ENCODE results near the gene ZNF500. TPM values are rescaled to one million over a fixed set of nuclear protein-coding genes. Genes with fewer than 3 reads are reported as not detected.

Gene ZNF500
- total RNA-seq, 3 donors from 2014 or later: 8.2 to 17.0 (median 16.4) TPM

DNA sequence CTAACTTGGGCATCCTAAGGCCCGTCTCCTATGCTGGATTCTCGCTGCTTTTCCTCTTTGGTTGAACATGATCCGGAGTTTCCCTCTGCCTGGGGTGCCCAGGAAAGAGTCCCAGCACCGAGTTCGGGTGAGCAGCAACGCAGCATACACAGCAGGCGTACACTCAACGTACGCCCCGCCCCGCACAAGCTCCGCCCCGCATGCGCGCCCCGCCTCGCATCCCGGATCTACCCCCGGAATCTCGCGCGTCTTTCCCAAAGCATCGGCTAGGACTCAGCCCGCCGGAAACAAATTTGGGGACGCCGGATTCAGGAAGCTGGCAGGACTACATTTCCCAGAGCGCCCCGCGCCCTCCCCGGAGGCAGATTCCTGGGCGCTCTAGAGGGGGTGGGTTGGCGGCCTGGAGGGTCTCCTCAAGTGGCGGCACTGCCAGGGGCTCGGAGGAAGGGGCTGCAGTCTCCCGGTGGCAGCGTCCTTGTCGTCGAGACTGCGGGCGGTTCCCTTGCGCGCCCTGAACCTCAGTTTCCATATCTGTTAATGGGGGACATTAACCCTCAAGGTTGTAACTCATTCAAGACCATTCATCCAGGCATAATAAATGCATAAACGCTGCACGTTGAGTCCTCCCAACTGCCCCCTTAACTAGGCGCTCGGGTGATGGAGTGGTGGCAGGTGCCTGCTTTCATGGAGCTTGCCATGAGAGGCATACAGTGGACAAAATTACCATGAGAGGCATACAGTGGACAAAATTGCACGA, 1.8 kb upstream of the ZNF500 start:
- Histone ChIP-seq H3K4me1 (peaks cover 6 to 14% of the 10 kb centered on the region in 2 donors), H3K27ac (peak overlapping the region; percentile 89 to 93), H3K27me3 (no peaks in the 10 kb centered on the region), H3K4me3 (peak overlapping the region; percentile 52 to 87 (median 83)), H3K9me3 (no peaks in the 10 kb centered on the region), H3K36me3 (no peaks in the 10 kb centered on the region)
- peak; percentile 96 to 98 for DNase-seq (ENCODE audit: low spot score in 2 of 2)
- TF ChIP-seq POLR2A (IDR thresholded peaks at IDR 0.05) (peak; percentile 90), POLR2AphosphoS5 (IDR thresholded peaks at IDR 0.05) (peak; percentile 74 to 94 (median 87))
- TF ChIP-seq, protein P1, sequence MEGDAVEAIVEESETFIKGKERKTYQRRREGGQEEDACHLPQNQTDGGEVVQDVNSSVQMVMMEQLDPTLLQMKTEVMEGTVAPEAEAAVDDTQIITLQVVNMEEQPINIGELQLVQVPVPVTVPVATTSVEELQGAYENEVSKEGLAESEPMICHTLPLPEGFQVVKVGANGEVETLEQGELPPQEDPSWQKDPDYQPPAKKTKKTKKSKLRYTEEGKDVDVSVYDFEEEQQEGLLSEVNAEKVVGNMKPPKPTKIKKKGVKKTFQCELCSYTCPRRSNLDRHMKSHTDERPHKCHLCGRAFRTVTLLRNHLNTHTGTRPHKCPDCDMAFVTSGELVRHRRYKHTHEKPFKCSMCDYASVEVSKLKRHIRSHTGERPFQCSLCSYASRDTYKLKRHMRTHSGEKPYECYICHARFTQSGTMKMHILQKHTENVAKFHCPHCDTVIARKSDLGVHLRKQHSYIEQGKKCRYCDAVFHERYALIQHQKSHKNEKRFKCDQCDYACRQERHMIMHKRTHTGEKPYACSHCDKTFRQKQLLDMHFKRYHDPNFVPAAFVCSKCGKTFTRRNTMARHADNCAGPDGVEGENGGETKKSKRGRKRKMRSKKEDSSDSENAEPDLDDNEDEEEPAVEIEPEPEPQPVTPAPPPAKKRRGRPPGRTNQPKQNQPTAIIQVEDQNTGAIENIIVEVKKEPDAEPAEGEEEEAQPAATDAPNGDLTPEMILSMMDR (IDR thresholded peaks at IDR 0.05): no peak
- intact Hi-C loops (cut with DNase I; ENCODE audit: low total_unique reads): no loop called here

DNA sequence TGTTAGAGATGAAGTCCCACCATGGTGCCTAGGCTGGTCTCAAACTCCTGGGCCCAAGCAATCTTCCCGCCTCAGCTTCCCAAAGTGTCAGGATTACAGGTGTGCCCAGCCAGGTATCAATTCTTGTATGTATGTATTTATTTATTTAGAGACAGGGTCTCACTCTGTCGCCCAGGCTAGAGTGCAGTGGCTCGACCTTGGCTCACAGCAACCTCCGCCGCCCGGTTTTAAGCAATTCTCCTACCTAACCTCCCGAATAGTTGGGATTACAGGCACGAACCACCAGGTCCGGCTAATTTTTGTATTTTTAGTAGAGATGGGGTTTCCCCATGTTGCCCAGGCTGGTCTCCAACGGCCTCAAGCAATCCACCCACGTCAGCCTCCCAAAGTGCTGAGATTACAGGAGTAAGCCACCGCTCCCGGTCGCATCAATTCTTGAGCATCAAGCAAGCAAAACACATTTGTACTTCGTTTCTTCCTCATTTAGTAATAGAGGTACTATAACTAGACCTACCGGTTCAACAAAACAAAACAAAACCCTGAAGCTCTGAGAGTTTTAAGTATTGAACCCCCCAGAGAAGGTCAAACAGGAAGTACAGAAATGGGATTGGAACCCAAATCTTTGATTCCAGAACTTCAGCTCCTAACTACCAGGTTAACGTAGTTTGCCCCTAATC, 1.0 kb upstream of the ZNF500 start:
- intact Hi-C loops (cut with DNase I; ENCODE audit: low total_unique reads): no loop called here
- Histone ChIP-seq H3K9me3 (no peaks in the 10 kb centered on the region), H3K27me3 (no peaks in the 10 kb centered on the region), H3K4me1 (peaks cover 6 to 14% of the 10 kb centered on the region in 2 donors), H3K27ac (peak overlapping the region; percentile 89 to 93), H3K36me3 (no peaks in the 10 kb centered on the region), H3K4me3 (peak overlapping the region; percentile 52 to 87 (median 83))
- DNase-seq (ENCODE audit: low spot score in 2 of 2): peak in 1 of 2 donors; percentile 64
- TF ChIP-seq POLR2AphosphoS5 (IDR thresholded peaks at IDR 0.05): no peak
- TF ChIP-seq, protein P1 (IDR thresholded peaks at IDR 0.05): no peak
- no peak for TF ChIP-seq POLR2A (IDR thresholded peaks at IDR 0.05)

DNA sequence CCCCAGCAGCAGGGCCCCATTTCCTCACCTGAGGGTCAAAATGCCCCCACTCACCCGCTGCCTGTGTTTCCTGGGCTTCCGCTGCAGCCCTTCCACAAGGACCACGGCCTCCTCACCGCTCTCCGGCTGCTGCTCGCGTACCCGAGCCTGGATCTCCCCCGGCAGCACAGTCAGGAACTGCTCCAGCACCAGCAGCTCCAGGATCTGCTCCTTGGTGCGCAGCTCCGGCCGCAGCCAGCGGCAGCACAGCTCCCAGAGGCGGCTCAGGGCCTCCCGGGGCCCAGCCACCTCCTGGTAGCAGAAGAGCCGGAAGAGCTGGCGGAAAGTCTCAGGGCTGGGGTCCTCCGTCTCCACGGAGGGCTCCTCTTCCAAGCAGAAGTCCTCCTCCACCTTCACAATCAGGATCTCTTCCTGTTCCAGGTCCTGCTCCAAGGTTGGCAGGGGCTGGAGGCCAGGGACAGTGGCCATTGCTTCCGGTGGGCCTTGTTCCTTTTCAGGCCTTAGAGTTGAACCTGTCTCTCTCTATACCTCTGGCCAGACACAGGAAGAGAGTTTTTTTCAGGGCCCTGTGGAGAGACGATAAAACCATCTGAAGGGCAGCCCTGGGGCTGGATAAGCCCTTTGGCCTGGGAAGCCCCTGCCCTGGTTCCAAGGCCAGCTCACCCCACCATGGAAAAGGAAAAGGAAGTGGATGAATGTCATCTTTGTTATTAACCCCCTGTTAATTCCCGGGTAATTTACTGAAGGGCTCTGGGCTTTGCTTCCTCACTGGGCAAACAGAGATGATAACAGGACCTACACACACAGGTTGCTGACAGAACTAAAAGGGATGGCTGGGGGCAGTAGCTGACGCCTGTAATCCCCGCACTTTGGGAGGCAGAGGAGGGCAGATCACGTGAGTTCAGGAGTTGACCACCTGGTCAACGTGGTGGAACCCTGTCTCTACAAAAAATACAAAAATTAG, 1.2 kb downstream of the ZNF500 start:
- H3K27ac ChIP-seq: peak overlapping the region in 1 of 2 donors; percentile 89
- H3K9me3 ChIP-seq: no peaks in the 10 kb centered on the region
- H3K36me3 ChIP-seq: peaks cover under 1% of the 10 kb centered on the region
- TF ChIP-seq, protein P1 (IDR thresholded peaks at IDR 0.05): no peak
- TF ChIP-seq POLR2AphosphoS5 (IDR thresholded peaks at IDR 0.05): no peak
- TF ChIP-seq POLR2A (IDR thresholded peaks at IDR 0.05): no peak
- peaks cover 6 to 14% of the 10 kb centered on the region in 2 donors for H3K4me1 ChIP-seq
- intact Hi-C loops (cut with DNase I; ENCODE audit: low total_unique reads): no loop called here
- H3K4me3 ChIP-seq: peak overlapping the region; percentile 83 to 93 (median 87)
- no peak for DNase-seq (ENCODE audit: low spot score in 2 of 2)
- no peaks in the 10 kb centered on the region for H3K27me3 ChIP-seq

DNA sequence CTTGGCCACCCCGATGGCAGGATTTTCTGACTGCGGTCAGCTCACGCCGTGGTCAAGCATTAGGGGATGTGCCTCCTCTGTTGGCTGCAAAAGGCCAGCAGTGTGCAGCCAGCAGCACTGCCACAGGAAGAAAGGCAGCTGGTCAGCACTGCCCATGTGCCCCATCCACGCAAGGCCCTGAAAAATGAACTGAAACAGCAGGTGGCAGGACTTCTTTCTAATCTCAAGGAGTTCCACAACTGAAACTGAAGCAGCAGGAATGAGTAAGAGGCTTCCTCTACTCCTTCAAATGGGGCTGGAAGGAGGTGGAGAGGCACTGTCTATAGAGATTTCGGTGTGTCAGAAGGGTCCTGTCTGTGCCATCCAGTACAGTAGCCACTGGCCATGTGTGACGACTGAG, 3.2 kb downstream of the ZNF500 start:
- Histone ChIP-seq H3K4me1 (peaks cover 6 to 14% of the 10 kb centered on the region in 2 donors), H3K36me3 (peaks cover 11% of the 10 kb centered on the region), H3K4me3 (no peak overlapping the region), H3K9me3 (no peaks in the 10 kb centered on the region), H3K27ac (no peak overlapping the region), H3K27me3 (no peaks in the 10 kb centered on the region)
- DNase-seq (ENCODE audit: low spot score in 2 of 2): no peak
- intact Hi-C loops (cut with DNase I; ENCODE audit: low total_unique reads): no loop called here
- TF ChIP-seq POLR2A (IDR thresholded peaks at IDR 0.05) (no peak), POLR2AphosphoS5 (IDR thresholded peaks at IDR 0.05) (no peak)
- TF ChIP-seq, protein P1 (IDR thresholded peaks at IDR 0.05): no peak
